Activated gamma-delta T cell treated with anti-CD3 and anti-CD28 coated beads, Interleukin-2, amount 50 U/mL, for 16 hours (primary cell): Measurements from ENCODE around the gene PTPRN2.
"Not testable (repeated sequence)": the region's sequence is repeated elsewhere in the genome, so short reads cannot be mapped to it uniquely, and the experiment has no call there.

Source experiments
- DNase-seq: peaks from one replicate; pipeline ENCODE4 v3.0.0-alpha.2; 2020; ENCODE audit warnings: low read depth

Gene PTPRN2

DNA sequence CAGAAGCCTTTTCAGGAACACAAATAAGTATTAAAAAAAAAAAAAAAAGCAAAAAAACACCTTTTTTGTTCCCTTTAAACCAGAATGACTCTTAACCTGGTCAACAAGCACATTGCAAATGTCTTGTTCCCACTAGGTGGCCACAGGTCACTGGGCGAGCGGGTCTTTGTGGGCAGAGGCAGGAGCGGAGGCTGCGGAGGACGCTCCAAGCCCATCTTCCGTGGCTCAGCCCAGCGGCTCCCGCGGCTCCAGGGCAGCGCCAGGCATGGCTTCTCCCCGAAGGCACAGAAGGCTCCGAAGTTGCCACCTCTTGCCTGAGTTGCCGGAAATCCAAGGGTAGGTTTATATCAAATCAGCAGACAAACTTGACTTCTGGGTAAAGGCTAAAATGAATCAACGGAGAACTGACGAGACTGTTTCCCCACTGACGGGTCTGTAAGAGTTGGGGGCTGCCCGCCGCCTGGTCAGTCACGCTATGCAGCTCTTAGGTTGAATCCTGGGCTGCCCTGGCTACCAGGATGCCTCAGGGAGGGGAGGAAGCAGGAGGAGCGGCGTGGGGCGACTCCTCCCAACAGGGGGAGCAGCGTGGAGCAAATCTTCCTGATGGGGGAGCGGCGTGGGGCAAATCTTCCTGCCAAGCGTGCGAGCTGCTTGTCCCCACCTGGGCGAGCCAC, 144.5 kb downstream of the PTPRN2 start:
- DNase-seq = no peak

DNA sequence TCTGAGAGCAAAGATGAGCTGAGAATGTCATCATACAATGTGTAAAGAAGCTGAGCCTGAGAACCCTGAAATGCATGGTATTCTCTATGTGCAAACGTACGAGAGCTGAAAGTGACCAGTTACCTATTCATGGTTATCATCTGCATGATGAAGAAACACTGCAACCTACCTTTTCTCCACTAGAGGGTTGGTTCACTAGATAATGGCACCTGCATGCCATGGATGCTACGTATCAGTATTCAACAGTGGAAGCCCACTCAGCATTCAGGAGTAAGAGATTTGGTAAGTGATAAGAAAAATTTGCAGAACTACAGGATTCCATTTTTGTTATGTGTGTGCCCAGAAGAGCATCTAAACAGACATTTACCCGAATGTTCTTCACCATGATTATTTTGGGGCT, 145.4 kb downstream of the PTPRN2 start:
- no peak for DNase-seq

DNA sequence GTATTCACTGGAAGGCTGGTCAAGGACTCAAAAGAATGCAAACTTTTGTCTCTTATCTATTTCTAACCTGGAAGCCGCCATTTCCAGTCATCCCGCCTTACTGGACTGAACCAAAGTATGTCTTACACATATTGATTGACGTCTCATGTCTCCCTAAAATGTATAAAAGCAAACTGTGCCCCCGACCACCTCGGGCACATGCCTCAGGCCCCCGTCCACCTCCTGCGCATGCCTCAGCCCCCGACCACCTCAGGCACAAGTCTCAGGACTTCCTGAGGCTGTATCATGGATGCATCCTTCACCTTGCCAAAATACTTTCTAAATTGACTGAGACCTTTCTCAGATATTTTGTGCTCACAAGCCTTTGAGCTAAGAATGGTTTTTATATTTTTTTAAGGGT, 148.6 kb downstream of the PTPRN2 start:
- DNase-seq = no peak

DNA sequence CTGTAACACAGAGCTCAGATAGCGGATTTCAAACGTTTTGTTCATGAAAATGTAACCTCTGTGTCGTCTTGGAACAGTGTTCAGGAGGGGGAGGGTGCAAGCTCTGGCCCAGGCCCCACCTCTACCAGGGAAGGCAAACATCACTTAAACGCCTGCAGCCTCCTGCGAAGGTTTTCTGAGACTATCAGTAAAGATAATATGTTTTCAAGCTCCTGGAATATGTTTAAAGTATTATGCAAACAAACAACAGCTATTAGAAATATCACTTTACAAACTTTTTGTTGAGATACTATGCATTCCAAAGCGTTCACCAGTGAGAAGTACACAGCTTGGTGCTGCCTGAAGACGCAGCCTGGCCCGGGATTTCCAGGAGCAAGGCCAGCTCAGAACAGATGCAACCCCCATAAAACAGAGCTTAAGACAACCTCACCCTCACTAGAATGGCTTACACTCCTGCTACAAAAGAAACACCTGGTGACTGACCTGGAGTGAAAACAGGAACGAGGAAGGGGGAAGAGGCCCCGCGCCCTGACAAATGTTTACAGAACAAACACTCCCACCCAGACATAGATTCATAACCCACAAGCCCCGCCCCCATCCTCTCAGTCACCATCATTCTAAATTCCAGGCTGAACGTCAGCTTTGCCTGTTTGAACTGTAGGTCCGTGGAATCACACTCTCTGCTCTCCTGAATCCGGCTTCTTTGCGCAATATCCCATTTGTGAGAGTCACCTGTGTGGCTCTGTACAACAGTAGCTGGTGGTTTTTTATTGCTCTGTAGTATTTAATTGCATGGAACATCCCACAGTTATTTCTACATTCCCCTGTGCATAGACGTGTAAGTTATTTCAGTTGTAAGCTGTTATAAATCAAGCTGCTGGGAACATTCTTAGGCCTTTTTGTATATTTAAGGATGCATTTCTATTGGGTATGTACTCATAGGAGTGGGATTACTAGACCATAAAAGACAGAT, 155.0 kb downstream of the PTPRN2 start:
- DNase-seq = no peak

DNA sequence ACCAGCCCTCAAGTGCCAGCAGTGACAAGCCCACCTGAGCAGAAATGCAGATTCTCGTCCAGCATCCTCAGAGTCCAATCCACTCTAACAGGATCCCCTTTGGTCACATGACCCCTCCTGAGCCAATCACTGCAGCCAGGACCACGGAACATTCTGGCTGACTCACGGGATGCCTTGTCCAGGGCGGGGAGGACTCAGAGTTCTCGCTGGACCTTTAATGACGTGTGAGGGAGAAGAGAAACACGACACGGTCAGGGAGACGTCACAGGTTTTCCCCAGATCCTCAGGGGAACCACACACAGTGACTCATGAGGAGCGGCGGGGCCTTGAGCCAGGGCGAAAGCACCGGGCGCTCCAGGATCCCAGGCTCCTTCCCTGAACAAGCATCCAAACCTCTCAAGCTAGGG, 155.7 kb downstream of the PTPRN2 start:
- DNase-seq = no peak

DNA sequence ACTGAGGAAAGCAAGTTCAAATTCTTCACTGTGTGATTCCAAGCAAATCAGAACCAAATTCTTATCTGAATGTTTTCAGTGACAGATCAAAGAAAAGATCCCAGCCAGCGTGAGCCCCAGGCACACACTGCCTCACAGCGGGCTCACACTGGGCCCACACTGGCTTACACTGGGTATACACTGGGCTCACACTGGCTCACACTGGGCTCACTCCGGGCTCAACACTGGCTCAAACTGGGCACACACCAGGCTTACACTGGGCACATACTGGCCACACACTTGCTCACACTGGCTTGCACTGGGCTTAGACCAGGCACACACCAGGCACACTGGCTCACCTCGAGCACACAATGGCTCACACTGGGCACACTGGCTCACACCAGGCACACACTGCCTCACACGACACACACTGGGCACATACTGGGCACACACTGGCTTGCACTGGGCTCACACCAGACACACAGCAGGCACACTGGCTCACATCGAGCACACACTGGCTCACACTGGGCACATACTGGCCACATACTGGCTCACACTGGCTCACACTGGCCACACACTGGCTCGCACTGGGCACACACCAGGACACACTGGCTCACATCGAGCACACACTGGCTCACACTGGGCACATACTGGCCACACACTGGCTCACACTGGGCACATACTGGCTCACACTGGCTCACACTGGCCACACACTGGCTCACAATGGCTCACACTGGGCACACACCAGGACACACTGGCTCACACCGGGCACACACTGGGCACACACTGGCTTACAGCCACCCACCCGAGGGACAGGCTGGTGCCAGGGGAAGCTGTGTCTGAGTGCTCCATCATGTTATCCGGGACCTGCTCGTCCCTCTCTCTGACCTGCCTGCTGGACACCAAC, 156.3 kb downstream of the PTPRN2 start:
- DNase-seq = no peak

DNA sequence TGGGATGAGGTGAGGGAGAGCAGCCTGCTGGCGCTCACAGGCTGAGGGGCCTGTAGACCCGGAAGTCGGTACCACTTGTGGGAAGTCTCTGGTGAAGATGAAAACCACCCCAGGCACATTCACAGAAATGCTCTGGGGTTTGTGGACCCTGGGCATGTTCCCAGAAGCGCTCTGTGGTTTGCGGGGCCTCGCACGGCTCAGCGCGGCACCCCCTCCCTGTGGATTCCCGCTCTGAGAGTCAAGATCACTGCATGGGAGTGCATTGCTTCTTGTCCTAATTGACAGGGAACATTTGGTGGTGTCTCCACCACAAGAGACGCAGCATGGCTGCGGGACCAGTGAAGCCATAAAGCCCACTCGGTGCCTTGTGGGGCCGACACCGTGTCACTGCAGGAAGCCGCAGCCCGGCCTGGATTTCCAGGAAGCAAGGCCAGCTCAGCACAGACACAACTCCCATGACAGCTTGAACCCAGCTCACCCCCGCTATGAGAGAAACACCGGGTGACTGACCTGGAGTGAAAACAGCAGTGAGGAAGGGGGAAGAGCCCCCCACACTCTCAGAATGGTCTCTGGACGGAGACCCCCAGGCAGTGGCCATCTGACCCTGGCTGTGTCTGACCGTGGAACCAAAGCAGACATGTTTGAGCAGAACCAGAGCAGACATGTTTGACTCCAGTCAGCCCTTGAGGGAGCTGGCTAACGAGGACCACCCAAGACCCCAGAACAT, 157.2 kb downstream of the PTPRN2 start:
- DNase-seq = no peak

DNA sequence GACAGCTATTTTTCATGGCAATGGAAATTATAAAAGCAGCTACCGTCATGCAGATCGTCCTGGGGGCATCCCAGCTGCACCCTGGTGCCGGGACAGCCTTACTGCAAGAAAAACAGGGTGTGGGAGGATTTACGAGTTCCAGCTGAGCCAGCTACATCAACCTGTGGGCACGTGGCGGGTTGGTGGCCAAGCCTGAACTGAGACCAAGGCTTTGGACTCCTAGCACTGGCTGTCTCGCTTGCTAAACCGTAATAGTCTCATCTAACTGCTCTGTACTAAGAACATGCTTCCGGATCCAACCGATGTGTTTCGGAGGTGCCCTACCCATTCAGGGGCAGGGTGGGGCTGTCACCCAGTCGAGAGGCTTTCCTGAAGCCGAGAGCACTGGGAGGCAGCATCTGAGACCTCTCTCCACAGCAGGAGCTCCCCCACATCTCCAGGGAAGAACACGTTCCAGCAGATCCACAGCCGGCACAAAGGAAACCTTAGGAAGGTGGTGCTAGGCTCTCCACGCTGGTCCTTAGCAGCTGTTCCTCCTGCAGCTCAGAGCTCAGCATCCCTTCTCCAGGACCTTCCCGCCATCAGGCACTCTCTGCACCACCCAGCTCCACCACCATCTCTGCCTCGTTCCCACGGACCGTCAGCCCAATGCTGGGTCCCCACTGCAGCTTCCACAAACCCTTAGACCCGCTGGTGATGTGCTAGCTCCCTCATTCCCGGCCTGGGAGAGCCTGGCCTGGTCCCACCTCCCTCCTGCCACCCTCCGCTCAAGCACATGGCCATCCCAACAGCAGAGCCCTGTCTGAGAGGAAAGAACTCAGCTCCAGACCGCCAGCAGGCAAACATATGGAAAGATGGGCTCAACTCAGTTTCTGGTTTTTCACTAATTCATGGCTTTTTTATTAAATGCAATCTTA, 158.5 kb downstream of the PTPRN2 start:
- no peak for DNase-seq

DNA sequence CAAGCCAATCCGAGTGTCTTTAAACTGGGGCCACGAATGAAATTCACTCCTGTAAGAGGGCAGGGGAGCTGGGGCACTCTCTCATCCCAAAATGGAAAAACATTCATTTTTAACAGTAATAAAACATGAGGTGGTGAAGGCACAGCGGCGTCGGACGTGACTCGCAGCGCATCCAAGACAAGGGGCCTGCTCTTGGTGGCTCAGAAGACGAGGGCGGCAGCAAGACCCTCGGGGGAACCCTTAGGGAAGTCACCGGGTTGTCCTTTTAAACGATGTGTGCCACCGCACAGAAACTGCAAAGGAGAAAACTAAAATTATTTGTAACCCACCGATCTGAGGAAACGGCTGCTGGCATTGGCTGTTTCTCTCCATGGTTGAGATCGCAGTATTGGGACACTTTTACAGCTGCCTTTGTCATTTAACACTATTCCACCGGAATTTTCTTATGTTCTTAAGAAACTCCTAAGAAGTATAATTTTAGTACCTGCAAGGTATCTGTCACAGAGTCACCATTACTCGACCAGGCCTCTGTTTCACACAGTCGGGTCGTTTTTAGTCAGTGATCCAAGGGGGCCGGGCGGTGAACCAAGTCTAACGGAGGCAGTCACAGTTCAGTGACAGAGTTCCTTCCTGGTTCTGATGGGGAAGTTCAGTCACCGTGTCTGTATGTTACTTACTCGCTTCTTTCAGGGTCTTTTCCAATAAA, 159.3 kb downstream of the PTPRN2 start:
- DNase-seq = no peak

DNA sequence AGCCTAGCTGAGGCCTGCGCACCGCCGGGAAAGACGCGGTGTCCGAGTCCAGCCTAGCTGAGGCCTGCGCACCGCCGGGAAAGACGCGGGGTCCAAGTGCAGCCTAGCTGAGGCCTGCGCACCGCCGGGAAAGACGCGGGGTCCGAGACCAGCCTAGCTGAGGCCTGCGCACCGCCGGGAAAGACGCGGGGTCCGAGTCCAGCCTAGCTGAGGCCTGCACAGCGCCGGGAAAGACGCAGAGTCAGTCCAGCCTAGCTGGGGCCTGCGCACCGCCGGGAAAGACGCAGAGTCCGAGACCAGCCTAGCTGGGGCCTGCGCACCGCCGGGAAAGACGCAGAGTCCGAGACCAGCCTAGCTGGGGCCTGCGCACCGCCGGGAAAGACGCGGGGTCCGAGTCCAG, 161.9 kb downstream of the PTPRN2 start:
- not testable (repeated sequence) for DNase-seq

DNA sequence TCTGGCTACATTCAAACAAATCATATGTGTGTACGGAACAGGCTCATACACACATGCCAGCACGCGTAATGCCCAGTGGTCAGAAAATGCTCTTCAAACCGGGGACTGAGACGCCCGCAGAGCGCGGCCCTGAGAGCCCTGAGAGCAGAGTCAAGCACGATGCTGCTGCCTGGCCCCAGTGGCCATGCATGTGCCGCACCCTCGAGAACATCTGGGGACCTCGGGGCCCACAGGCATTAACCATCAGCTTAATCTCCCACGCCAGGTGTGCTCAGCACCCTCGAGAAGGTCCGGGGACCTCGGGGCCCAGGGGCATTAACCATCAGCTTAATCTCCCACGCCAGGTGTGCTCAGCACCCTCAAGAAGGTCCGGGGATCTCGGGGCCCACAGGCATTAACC, 163.1 kb downstream of the PTPRN2 start:
- DNase-seq = no peak

DNA sequence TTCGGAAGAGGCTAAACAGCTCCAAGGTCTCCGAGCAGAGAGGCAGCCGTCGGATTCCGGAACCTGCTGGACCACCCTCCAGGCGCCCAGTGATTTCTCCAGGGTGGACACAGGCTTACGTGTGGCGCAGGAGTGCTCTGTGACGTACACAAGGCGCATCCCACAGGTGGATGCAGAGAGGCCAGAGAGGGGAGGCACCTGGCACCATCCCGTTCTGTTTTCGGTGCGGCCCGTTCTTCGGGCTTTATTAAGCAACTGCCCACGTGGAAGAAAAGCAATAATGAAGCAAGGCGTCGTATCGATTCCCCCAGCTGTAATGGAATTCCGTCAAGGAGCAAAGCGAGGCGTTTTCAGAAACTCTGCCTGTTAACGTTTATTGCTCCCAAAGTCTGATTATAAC, 163.6 kb downstream of the PTPRN2 start:
- no peak for DNase-seq

DNA sequence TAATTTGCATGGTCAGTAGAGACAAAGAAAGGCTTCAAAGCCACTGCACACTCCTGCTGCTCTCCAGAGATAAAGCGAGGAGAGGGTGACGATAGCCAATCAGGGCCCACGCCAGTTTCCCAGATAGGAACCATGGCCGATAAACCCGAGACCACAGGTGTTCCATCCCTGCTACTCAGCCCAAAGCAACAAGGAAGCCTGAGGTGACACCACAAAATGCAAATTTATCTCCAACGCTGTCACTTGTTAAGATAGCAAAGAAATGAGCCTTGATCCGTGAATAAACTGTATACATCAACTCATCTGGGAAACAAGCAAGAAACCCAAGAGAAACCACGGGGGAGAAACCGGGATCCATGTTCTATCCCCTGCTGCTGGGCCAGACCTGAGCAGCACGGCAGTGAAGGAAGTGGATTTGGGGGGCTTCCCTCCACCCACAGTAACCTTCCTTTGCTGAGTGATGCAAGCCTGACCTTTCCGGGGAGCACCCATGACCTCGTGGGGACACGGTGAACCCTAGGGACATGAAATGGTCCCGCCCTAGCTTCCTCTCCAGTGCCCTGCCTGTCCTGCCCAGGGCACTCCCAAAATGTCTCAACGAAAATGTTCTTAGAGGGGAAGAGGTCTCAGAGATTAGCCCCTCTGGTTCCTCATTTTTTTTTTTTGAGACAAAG, 164.6 kb downstream of the PTPRN2 start:
- no peak for DNase-seq

DNA sequence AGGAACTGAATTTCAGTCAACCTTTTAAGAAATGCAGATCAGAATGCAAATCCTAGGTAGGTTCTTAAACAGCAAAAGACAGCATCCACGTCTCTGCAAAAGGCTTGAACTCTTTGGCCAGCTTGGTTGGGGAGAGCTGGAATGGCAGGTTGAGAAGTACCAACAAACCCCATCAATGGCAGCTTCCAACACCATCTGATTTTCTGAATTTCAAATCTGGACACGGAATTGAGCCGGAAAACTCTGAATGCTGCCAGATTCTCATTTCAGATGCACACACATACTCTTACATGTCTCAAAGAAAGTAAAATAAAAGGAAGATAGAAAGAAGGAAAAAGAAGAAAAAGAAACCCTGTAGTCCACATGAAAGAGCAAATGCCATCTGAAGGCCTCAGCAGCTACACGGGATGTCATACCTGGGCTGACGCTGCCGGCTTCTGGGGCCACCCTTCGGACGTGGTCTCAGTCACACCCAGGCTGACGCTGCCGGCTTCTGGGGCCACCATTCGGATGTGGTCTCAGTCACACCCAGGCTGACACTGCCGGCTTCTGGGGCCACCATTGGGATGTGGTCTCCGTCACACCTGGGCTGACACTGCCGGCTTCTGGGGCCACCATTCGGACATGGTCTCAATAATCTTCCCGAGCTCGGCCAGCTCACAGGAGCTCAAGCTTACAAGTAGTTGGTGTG, 165.3 kb downstream of the PTPRN2 start:
- no peak for DNase-seq

DNA sequence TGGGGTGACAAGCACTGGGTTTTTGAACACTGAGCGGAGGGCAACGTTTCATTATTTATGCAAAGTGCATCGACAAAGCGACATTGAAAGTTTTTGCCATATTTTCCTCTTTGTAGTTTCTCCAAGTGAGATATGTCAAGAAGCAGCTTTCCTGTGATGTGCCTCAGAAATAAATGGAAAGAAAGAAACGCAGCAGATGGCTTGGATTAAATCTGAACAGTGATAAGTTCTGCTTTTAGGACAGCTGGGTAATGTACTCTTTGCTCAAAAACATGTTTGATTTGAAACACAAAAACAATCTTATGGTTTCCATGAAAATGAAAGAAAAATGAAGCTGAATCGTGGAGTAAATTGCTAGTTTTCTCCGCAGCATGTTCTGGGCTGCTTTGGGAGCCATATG, 166.3 kb downstream of the PTPRN2 start:
- no peak for DNase-seq

DNA sequence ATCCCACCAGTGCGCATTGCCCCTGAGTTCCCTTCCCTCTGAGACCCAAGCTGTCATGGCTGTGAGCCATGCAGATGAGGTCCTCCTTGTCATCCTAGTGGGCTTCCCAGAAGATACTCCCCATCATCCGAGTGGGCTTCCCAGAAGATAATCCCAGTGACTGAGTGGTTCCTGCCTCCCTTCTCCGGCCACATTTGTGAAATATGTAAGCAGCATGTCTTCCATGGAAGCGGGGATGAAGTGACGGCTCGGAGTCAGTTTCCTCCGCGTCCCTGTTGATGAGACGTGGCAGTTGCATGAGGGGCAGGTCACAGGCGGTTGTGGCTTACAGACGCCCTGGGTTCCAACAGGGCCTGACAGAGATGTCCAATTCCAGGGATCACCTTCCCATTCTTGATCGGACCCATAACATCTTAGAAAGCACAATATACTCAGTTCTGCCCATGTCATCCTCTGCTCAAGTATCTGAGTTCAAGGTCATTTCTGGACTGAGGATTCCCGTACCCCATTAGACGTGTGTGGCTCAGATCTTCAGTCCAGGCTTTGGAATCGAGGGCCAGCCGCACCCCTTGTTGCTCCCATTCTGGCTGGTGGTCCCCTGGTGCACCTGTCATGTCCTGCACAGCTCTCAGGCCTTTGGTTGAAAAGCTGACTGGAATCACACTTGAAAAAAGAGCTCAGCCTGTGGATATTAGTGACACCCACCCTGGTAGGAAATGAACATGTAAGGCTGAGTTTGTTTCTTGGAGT, 166.9 kb downstream of the PTPRN2 start:
- DNase-seq = no peak

DNA sequence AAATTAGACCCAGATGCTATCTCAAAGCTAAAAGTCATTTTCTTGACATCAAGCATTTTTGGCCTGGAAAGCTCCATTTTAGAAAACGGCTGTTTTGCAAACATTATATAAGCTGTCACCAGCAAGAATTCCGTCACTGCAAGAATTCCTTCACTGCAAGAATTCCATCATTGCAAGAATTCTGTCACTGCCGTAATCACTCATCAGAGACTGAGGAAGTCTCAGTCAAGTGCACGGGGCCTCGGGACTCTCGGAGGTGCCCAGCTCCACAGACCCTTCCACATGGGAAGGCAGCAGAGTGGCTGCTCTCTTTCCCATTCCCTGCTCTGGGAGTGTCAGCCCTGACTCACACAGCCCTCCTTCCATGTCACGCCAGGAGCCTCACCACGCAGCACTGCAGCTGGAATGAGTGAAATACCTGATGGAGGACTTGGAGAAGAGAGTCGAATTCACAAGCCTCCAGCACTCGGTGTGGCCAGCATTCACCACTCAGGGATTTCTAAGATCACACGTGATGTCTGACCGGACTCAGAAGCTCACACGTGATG, 168.3 kb downstream of the PTPRN2 start:
- DNase-seq = no peak

DNA sequence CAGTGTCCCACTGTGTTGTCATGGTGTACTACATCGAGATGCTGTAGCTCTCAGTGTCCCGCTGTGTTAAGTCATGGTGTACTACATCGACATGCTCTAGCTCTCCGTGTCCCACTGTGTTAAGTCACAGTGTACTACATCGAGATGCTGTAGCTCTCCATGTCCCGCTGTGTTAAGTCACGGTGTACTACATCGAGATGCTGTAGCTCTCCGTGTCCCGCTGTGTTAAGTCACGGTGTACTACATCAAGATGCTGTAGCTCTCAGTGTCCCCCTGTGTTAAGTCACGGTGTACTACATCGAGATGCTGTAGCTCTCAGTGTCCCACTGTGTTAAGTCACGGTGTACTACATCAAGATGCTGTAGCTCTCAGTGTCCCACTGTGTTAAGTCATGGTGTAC, 169.2 kb downstream of the PTPRN2 start:
- not testable (repeated sequence) for DNase-seq
